SK-N-SH treated with all-trans-retinoic acid at 6 μM for 48 hours (cell line): Measurements from ENCODE around the gene SYNDIG1.

Experiments used
- ATAC-seq: fragments of 200-7000 bp; cut with Tn5 transposase; 3 replicates; pipeline ENCODE4 v1.9.1; 2020; ENCODE audit warnings: mild to moderate bottlenecking, moderate library complexity
- ARNTL ChIP-seq: fragments of 450-650 bp; formaldehyde crosslinking; IDR thresholded peaks from 2 replicates; pipeline ENCODE4 v1.5.0; 2020; ENCODE audit warnings: low read depth, mild to moderate bottlenecking, moderate library complexity, borderline replicate concordance
- BACH2 ChIP-seq: fragments of 250-450 bp; sonication (Bioruptor Pico); IDR thresholded peaks from 2 replicates; pipeline ENCODE4 v1.9.0; 2021; ENCODE audit warnings: mild to moderate bottlenecking, borderline replicate concordance
- CSDC2 ChIP-seq: fragments of 250-450 bp; sonication (Bioruptor Pico); IDR thresholded peaks from 2 replicates; pipeline ENCODE4 v1.5.0; 2020; ENCODE audit warnings: mild to moderate bottlenecking, moderate library complexity
- ESRRG ChIP-seq: fragments of 250-450 bp; sonication (Bioruptor Pico); IDR thresholded peaks from 2 replicates; pipeline ENCODE4 v1.6.1; 2021; ENCODE audit warnings: mild to moderate bottlenecking
- GLIS3 ChIP-seq: fragments of 250-450 bp; sonication (Bioruptor Pico); IDR thresholded peaks from 2 replicates; pipeline ENCODE4 v1.5.0; 2020; ENCODE audit warnings: mild to moderate bottlenecking, moderate library complexity
- ISL1 ChIP-seq: fragments of 250-450 bp; sonication (Bioruptor Pico); IDR thresholded peaks from 2 replicates; pipeline ENCODE4 v2.1.2; 2022; ENCODE audit warnings: mild to moderate bottlenecking, moderate library complexity
- PPARA ChIP-seq: fragments of 250-450 bp; sonication (Bioruptor Pico); IDR thresholded peaks from 2 replicates; pipeline ENCODE4 v1.5.0; 2020; ENCODE audit warnings: mild to moderate bottlenecking, borderline replicate concordance
- RARB ChIP-seq: fragments of 250-450 bp; sonication (Bioruptor Pico); IDR thresholded peaks from 2 replicates; pipeline ENCODE4 v1.8.0; 2021; ENCODE audit warnings: mild to moderate bottlenecking, moderate library complexity
- SNAI2 ChIP-seq: fragments of 250-450 bp; sonication (Bioruptor Pico); IDR thresholded peaks from 2 replicates; pipeline ENCODE4 v1.5.0; 2020; ENCODE audit warnings: mild to moderate bottlenecking, moderate library complexity
- TCF4 ChIP-seq: fragments of 250-450 bp; sonication (Bioruptor Pico); IDR thresholded peaks from 2 replicates; pipeline ENCODE4 v1.8.0; 2021; ENCODE audit warnings: mild to moderate bottlenecking, moderate library complexity, borderline replicate concordance
- TOX ChIP-seq: fragments of 250-450 bp; sonication (Bioruptor Pico); IDR thresholded peaks from 2 replicates; pipeline ENCODE4 v1.8.0; 2021; ENCODE audit warnings: mild to moderate bottlenecking, moderate library complexity, borderline replicate concordance
- ZC3H10 ChIP-seq: fragments of 250-450 bp; sonication (Bioruptor Pico); IDR thresholded peaks from 2 replicates; pipeline ENCODE4 v1.5.1; 2021; ENCODE audit warnings: mild to moderate bottlenecking, moderate library complexity
- ZFP3 ChIP-seq: fragments of 250-450 bp; sonication (Bioruptor Pico); IDR thresholded peaks from 2 replicates; pipeline ENCODE4 v1.5.0; 2020; ENCODE audit warnings: mild to moderate bottlenecking, moderate library complexity
- ZFP30 ChIP-seq: fragments of 450-650 bp; formaldehyde crosslinking; IDR thresholded peaks from 2 replicates; pipeline ENCODE4 v1.5.0; 2022; ENCODE audit warnings: mild to moderate bottlenecking, moderate library complexity
- ZNF70 ChIP-seq: fragments of 450-650 bp; formaldehyde crosslinking; IDR thresholded peaks from 2 replicates; pipeline ENCODE4 v1.5.0; 2020; ENCODE audit warnings: mild to moderate bottlenecking, moderate library complexity
- ZNF8 ChIP-seq: fragments of 450-650 bp; formaldehyde crosslinking; IDR thresholded peaks from 2 replicates; pipeline ENCODE4 v1.5.0; 2020; ENCODE audit warnings: mild to moderate bottlenecking, moderate library complexity
- TF ChIP-seq, protein P1 (sequence below): fragments of 250-450 bp; sonication (Bioruptor Pico); IDR thresholded peaks from 2 replicates; pipeline ENCODE4 v1.5.1; 2021; ENCODE audit warnings: mild to moderate bottlenecking, moderate library complexity
- TF ChIP-seq, protein P2 (sequence below): fragments of 250-450 bp; sonication (Bioruptor Pico); IDR thresholded peaks from 2 replicates; pipeline ENCODE4 v1.8.0; 2021; ENCODE audit warnings: low read depth, mild to moderate bottlenecking, moderate library complexity, borderline replicate concordance
- TF ChIP-seq, protein P3 (sequence below): fragments of 250-450 bp; sonication (Bioruptor Pico); IDR thresholded peaks from 2 replicates; pipeline ENCODE4 v1.5.1; 2020; ENCODE audit warnings: low read depth, mild to moderate bottlenecking, moderate library complexity
- TF ChIP-seq, protein P4 (sequence below): fragments of 250-450 bp; sonication (Bioruptor Pico); IDR thresholded peaks from 2 replicates; pipeline ENCODE4 v1.8.0; 2020; ENCODE audit warnings: mild to moderate bottlenecking, moderate library complexity, borderline replicate concordance
- TF ChIP-seq, protein P5 (sequence below): fragments of 250-450 bp; sonication (Bioruptor Pico); IDR thresholded peaks from 2 replicates; pipeline ENCODE4 v1.5.0; 2020; ENCODE audit warnings: mild to moderate bottlenecking, moderate library complexity

The SYNDIG1 gene

DNA sequence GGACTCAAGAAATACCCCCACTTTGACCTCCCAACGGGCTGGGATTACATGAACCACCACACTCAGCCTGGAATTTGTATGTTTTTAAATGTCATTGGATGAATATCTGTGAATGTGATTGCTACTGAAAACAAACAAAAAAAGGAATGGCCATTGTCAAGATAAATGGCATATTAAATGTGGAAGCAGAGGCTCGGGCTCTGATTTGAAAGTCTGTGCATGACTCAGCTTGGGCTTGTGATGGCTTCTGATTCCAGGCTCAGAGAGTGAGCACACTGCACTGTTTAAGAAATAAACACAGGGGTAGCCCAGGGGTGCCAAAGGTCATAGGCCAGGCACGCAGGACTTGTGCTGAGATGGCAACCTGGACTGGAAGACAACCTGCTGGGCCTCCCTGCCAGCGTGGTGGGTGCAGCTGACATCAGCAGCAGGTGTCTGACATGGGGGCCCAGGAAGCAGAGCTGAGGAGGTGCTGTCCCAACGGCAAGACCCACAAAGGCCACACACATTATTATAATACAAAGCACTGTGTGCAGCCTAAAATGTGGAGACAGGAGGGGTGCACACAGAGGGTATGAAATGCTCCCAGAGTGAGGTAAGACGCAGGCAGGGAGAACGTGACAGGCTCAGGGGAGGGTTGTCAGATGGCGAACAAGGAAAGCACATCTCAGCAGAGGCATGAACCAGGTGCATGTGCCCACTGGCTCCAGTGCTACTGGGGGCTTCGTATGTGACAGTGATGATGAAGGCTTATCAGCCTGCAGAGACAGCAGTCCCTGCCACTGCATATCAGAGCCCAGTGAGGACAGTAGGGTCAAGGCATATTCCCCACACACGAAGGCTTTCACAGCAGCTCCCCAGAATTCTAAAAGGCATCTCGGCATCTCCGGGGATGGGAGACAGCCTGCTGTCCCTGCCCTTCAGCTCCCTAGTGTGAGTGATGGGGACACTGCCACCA, 169.4 kb downstream of the SYNDIG1 start:
- TF ChIP-seq, protein P1, sequence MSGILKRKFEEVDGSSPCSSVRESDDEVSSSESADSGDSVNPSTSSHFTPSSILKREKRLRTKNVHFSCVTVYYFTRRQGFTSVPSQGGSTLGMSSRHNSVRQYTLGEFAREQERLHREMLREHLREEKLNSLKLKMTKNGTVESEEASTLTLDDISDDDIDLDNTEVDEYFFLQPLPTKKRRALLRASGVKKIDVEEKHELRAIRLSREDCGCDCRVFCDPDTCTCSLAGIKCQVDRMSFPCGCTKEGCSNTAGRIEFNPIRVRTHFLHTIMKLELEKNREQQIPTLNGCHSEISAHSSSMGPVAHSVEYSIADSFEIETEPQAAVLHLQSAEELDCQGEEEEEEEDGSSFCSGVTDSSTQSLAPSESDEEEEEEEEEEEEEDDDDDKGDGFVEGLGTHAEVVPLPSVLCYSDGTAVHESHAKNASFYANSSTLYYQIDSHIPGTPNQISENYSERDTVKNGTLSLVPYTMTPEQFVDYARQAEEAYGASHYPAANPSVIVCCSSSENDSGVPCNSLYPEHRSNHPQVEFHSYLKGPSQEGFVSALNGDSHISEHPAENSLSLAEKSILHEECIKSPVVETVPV (CRISPR knock-in tag) = no peak
- TF ChIP-seq, protein P2, sequence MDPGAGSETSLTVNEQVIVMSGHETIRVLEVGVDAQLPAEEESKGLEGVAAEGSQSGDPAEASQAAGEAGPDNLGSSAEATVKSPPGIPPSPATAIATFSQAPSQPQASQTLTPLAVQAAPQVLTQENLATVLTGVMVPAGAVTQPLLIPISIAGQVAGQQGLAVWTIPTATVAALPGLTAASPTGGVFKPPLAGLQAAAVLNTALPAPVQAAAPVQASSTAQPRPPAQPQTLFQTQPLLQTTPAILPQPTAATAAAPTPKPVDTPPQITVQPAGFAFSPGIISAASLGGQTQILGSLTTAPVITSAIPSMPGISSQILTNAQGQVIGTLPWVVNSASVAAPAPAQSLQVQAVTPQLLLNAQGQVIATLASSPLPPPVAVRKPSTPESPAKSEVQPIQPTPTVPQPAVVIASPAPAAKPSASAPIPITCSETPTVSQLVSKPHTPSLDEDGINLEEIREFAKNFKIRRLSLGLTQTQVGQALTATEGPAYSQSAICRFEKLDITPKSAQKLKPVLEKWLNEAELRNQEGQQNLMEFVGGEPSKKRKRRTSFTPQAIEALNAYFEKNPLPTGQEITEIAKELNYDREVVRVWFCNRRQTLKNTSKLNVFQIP = no peak
- TF ChIP-seq, protein P3, sequence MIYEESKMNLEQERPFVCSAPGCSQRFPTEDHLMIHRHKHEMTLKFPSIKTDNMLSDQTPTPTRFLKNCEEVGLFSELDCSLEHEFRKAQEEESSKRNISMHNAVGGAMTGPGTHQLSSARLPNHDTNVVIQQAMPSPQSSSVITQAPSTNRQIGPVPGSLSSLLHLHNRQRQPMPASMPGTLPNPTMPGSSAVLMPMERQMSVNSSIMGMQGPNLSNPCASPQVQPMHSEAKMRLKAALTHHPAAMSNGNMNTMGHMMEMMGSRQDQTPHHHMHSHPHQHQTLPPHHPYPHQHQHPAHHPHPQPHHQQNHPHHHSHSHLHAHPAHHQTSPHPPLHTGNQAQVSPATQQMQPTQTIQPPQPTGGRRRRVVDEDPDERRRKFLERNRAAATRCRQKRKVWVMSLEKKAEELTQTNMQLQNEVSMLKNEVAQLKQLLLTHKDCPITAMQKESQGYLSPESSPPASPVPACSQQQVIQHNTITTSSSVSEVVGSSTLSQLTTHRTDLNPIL (CRISPR knock-in tag) = no peak
- TF ChIP-seq ZNF8 (CRISPR knock-in tag) = no peak
- no peak for TF ChIP-seq ISL1
- no peak for ATAC-seq

DNA sequence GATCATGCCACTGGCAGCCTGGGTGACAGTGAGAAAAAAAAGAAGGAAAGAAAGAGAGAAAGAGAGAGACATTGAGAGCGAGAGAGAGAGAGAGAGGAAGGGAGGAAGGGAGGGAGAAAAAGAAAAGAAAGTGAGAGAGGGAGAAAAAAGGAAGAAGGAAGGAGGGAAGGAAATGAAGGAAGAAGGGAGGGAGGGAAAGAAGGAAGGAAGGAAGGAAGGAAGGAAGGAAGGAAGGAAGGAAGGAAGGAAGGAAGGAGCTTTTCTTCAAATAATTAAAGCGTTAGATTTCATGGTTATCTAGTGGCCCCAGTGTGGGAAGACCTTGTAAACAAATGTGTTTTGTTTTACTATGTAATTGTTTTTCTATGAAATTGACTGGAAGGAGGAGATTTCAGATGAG, 170.8 kb downstream of the SYNDIG1 start:
- TF ChIP-seq SNAI2 (CRISPR knock-in tag) (no peak), ESRRG (CRISPR knock-in tag) (no peak), ARNTL (no peak), ZFP3 (no peak), ZNF70 (CRISPR knock-in tag) (no peak), TOX (CRISPR knock-in tag) (no peak), RARB (CRISPR knock-in tag) (no peak), ZFP30 (CRISPR knock-in tag) (no peak), PPARA (CRISPR knock-in tag) (no peak), GLIS3 (CRISPR knock-in tag) (no peak), BACH2 (CRISPR knock-in tag) (no peak), CSDC2 (no peak), ZNF8 (CRISPR knock-in tag) (no peak), ZC3H10 (CRISPR knock-in tag) (no peak), ISL1 (no peak), TCF4 (CRISPR knock-in tag) (no peak)
- TF ChIP-seq, protein P1 (CRISPR knock-in tag) = no peak
- TF ChIP-seq, protein P4, sequence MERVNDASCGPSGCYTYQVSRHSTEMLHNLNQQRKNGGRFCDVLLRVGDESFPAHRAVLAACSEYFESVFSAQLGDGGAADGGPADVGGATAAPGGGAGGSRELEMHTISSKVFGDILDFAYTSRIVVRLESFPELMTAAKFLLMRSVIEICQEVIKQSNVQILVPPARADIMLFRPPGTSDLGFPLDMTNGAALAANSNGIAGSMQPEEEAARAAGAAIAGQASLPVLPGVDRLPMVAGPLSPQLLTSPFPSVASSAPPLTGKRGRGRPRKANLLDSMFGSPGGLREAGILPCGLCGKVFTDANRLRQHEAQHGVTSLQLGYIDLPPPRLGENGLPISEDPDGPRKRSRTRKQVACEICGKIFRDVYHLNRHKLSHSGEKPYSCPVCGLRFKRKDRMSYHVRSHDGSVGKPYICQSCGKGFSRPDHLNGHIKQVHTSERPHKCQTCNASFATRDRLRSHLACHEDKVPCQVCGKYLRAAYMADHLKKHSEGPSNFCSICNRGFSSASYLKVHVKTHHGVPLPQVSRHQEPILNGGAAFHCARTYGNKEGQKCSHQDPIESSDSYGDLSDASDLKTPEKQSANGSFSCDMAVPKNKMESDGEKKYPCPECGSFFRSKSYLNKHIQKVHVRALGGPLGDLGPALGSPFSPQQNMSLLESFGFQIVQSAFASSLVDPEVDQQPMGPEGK (CRISPR knock-in tag) = no peak
- TF ChIP-seq, protein P5, sequence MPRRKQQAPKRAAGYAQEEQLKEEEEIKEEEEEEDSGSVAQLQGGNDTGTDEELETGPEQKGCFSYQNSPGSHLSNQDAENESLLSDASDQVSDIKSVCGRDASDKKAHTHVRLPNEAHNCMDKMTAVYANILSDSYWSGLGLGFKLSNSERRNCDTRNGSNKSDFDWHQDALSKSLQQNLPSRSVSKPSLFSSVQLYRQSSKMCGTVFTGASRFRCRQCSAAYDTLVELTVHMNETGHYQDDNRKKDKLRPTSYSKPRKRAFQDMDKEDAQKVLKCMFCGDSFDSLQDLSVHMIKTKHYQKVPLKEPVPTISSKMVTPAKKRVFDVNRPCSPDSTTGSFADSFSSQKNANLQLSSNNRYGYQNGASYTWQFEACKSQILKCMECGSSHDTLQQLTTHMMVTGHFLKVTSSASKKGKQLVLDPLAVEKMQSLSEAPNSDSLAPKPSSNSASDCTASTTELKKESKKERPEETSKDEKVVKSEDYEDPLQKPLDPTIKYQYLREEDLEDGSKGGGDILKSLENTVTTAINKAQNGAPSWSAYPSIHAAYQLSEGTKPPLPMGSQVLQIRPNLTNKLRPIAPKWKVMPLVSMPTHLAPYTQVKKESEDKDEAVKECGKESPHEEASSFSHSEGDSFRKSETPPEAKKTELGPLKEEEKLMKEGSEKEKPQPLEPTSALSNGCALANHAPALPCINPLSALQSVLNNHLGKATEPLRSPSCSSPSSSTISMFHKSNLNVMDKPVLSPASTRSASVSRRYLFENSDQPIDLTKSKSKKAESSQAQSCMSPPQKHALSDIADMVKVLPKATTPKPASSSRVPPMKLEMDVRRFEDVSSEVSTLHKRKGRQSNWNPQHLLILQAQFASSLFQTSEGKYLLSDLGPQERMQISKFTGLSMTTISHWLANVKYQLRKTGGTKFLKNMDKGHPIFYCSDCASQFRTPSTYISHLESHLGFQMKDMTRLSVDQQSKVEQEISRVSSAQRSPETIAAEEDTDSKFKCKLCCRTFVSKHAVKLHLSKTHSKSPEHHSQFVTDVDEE = no peak
- TF ChIP-seq, protein P2 = no peak
- ATAC-seq = no peak
